A549 (cell line): ENCODE data around the gene ZNF212. TPM values are rescaled to one million over a fixed set of nuclear protein-coding genes. Genes with fewer than 3 reads are reported as not detected.

ENCODE experiments used
- ATAC-seq, 2 experiments: fragments of 200-7000 bp in 1 of 2; fragments of >200 bp in 1 of 2; cut with Nextera tagmentation in 1 of 2; cut with Tn5 transposase in 1 of 2; 3 replicates each; pipeline versions ENCODE4 v1.8.0 to v1.9.1; 2018 to 2020; ENCODE audit warnings: mild to moderate bottlenecking in 1 of 2, moderate library complexity in 1 of 2
- CTCF ChIA-PET: fragments of 300-600 bp; sonication (Branson Sonifier 250); formaldehyde crosslinking; extraction: SDS; loops from one replicate; lab custom pipeline; 2021; ENCODE audit warnings: antibody characterized with exemption, inconsistent platforms; lab: Yijun Ruan, JAX
- POLR2A ChIA-PET: fragments of 350-600 bp; formaldehyde crosslinking; extraction: SDS; loops from one replicate; lab custom pipeline; 2021; ENCODE audit warnings: antibody characterized with exemption, inconsistent platforms; lab: Yijun Ruan, JAX
- DNase-seq, 2 experiments: peaks; one replicate each; pipeline versions ENCODE4 v3.0.0 to v3.0.0-alpha.2; 2011 to 2016; ENCODE audit warnings: low read depth in 1 of 2, low spot score in 1 of 2
- FAIRE-seq: peaks from 2 replicates; lab custom pipeline; 2011; peaks lifted over from hg19 to GRCh38; lab: Jason Lieb, UNC
- H3K27ac ChIP-seq, 2 experiments: fragments of >200 bp; sonication (Bioruptor Twin); formaldehyde crosslinking; 3 replicates each; pipeline ENCODE4 v1.5.1; 2016 to 2017
- H3K4me1 ChIP-seq: fragments of >200 bp; sonication (Bioruptor Twin); formaldehyde crosslinking; 3 replicates; pipeline ENCODE4 v1.6.1; 2016
- H3K4me2 ChIP-seq: fragments of >200 bp; sonication (Bioruptor Twin); formaldehyde crosslinking; 3 replicates; pipeline ENCODE4 v1.6.1; 2016
- H3K4me3 ChIP-seq: fragments of >200 bp; sonication (Bioruptor Twin); formaldehyde crosslinking; 3 replicates; pipeline ENCODE4 v1.5.1; 2016
- H3K9me3 ChIP-seq: fragments of >200 bp; sonication (Bioruptor Twin); formaldehyde crosslinking; 3 replicates; pipeline ENCODE4 v1.6.1; 2016
- BHLHE40 ChIP-seq: IDR thresholded peaks from 2 replicates; pipeline ENCODE4 v1.6.1; 2012; ENCODE audit warnings: low read depth, low read length, inconsistent platforms
- CHD2 ChIP-seq: fragments of 150-350 bp; IDR thresholded peaks from 2 replicates; pipeline ENCODE4 v1.6.1; 2014; ENCODE audit warnings: low read length; ENCODE audit not compliant: partially characterized antibody
- ESRRA ChIP-seq: fragments of 150-350 bp; IDR thresholded peaks from 2 replicates; pipeline ENCODE4 v1.6.1; 2014; ENCODE audit warnings: mild to moderate bottlenecking, low read length, borderline replicate concordance
- HEYL ChIP-seq: fragments of 250-450 bp; sonication (Bioruptor Pico); IDR thresholded peaks from 2 replicates; pipeline ENCODE4 v1.8.0; 2021; ENCODE audit warnings: mild to moderate bottlenecking, moderate library complexity
- HOXA7 ChIP-seq: fragments of 250-450 bp; sonication (Bioruptor Pico); IDR thresholded peaks from 2 replicates; pipeline ENCODE4 v1.5.0; 2020; ENCODE audit warnings: mild to moderate bottlenecking, moderate library complexity
- HOXB13 ChIP-seq: fragments of 250-450 bp; sonication (Bioruptor Pico); IDR thresholded peaks from 2 replicates; pipeline ENCODE4 v1.5.0; 2020; ENCODE audit warnings: low read depth, mild to moderate bottlenecking, moderate library complexity
- HOXB5 ChIP-seq: fragments of 250-450 bp; sonication (Bioruptor Pico); IDR thresholded peaks from 2 replicates; pipeline ENCODE4 v1.5.0; 2020; ENCODE audit warnings: mild to moderate bottlenecking, moderate library complexity
- JUN ChIP-seq, 2 experiments: fragments of >200 bp; sonication (Bioruptor Twin); formaldehyde crosslinking; IDR thresholded peaks; 2 replicates in 1 of 2; 3 replicates in 1 of 2; pipeline ENCODE4 v1.6.1; 2016 to 2017
- JUNB ChIP-seq: fragments of >200 bp; sonication (Bioruptor Twin); formaldehyde crosslinking; IDR thresholded peaks from 2 replicates; pipeline ENCODE4 v1.6.1; 2016
- KDM1A ChIP-seq: fragments of 200-600 bp; sonication (generic); IDR thresholded peaks from 2 replicates; pipeline ENCODE4 v1.6.1; 2016; ENCODE audit warnings: low read depth, mild to moderate bottlenecking
- PHF8 ChIP-seq: fragments of 200-600 bp; sonication (generic); IDR thresholded peaks from 2 replicates; pipeline ENCODE4 v1.6.1; 2016; ENCODE audit warnings: low read depth, mild to moderate bottlenecking, antibody characterized with exemption, moderate library complexity, borderline replicate concordance
- RARB ChIP-seq: fragments of 250-450 bp; sonication (Bioruptor Pico); IDR thresholded peaks from 2 replicates; pipeline ENCODE4 v1.8.0; 2021; ENCODE audit warnings: mild to moderate bottlenecking, moderate library complexity
- RFX5 ChIP-seq: fragments of 450-650 bp; IDR thresholded peaks from 2 replicates; pipeline ENCODE4 v1.7.1; 2014; ENCODE audit warnings: antibody characterized with exemption, mild to moderate bottlenecking, moderate library complexity
- SREBF2 ChIP-seq: fragments of 450-650 bp; IDR thresholded peaks from 2 replicates; pipeline ENCODE4 v1.6.1; 2014; ENCODE audit warnings: mild to moderate bottlenecking, moderate library complexity
- TP53 ChIP-seq: fragments of 250-450 bp; sonication (Bioruptor Pico); IDR thresholded peaks from 2 replicates; pipeline ENCODE4 v1.5.0; 2021; ENCODE audit warnings: mild to moderate bottlenecking, moderate library complexity
- ZC3H11A ChIP-seq: fragments of 450-650 bp; IDR thresholded peaks from 2 replicates; pipeline ENCODE4 v1.6.1; 2014; ENCODE audit warnings: antibody characterized with exemption, mild to moderate bottlenecking
- WGBS: methylation state at CpG from one replicate; pipeline ENCODE4 v1.1.6; 2017; ENCODE audit errors: missing lambda C conversion rate; 5-methylcytosine and 5-hydroxymethylcytosine counted together
- polyA plus RNA-seq, 4 experiments: library from polyadenylated mRNA; depleted of rRNA in 3 of 4; stranded (reverse); fragments of >200 nt; fragmentation: RNase III in 1 of 4; extraction: RNeasy Plus Mini Kit Qiagen cat#74134 plus additional on column Dnase treatment in 1 of 4; gene quantifications; 2 replicates in 3 of 4; 3 replicates in 1 of 4; pipeline ENCODE4 v1.2.3, GENCODE V29; 2011 to 2017
- TF ChIP-seq, protein P1 (sequence below): IDR thresholded peaks from 2 replicates; pipeline ENCODE4 v1.6.1; 2012
- TF ChIP-seq, protein P2 (sequence below): fragments of >200 bp; sonication (Bioruptor Twin); formaldehyde crosslinking; IDR thresholded peaks from 2 replicates; pipeline ENCODE4 v1.6.1; 2016
- TF ChIP-seq, protein P3 (sequence below): IDR thresholded peaks from 2 replicates; pipeline ENCODE4 v1.6.1; 2012
- TF ChIP-seq, protein P4 (sequence below): fragments of 250-450 bp; sonication (Bioruptor Pico); IDR thresholded peaks from 2 replicates; pipeline ENCODE4 v1.5.0; 2020; ENCODE audit warnings: low read depth, mild to moderate bottlenecking, moderate library complexity
- TF ChIP-seq, protein P5 (sequence below): fragments of 150-350 bp; IDR thresholded peaks from 2 replicates; pipeline ENCODE4 v1.6.1; 2014; ENCODE audit warnings: low read depth, mild to moderate bottlenecking, low read length

The ZNF212 gene
- polyA plus RNA-seq, 2 of the 4 experiments (the other 2 are of a cell fraction), result 5.5 to 7.9 TPM

DNA sequence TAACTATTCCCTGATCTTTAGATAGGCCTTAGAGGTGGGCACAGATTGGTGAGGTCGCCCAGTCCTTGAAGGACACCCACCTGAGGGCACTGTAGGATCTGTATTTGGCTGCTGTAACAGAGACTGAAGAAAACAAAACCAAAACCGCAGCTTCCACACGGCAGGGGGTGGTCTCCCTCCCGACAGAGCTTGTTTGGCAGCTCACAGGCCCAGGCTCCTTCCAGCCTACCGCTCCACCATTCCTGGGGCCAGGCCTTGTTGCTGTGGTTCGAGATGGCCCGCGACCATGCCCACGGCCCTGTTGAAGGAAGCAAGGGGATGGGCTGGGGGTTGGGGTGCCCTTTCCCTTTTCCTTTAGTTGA, 53.0 kb downstream of the ZNF212 start:
- no peaks in the 10 kb centered on the region for H3K9me3 ChIP-seq
- no peak overlapping the region for H3K27ac ChIP-seq
- no peak for TF ChIP-seq TP53 (CRISPR knock-in tag)
- TF ChIP-seq PHF8, result no peak
- TF ChIP-seq, protein P1, sequence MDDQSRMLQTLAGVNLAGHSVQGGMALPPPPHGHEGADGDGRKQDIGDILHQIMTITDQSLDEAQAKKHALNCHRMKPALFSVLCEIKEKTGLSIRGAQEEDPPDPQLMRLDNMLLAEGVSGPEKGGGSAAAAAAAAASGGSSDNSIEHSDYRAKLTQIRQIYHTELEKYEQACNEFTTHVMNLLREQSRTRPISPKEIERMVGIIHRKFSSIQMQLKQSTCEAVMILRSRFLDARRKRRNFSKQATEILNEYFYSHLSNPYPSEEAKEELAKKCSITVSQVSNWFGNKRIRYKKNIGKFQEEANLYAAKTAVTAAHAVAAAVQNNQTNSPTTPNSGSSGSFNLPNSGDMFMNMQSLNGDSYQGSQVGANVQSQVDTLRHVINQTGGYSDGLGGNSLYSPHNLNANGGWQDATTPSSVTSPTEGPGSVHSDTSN, result no peak
- TF ChIP-seq RFX5, result no peak
- TF ChIP-seq, all 56 proteins: peak for 0
- POLR2A ChIA-PET, result no interaction called here
- FAIRE-seq (no peak), DNase-seq (no peak), ATAC-seq (no peak)
- Histone ChIP-seq H3K4me3 (no peak overlapping the region), H3K4me1 (no peaks in the 10 kb centered on the region), H3K4me2 (no peak overlapping the region)
- WGBS, result 78% methylated on average over 9 of the region's 9 CpGs
- CTCF ChIA-PET, result interaction anchor here (1.4 to 2.6 kb wide), 3 partner anchors 18 to 79 kb away, joined by 3 to 9 read pairs (median 8); partner anchors contain the start of gene ZNF783

DNA sequence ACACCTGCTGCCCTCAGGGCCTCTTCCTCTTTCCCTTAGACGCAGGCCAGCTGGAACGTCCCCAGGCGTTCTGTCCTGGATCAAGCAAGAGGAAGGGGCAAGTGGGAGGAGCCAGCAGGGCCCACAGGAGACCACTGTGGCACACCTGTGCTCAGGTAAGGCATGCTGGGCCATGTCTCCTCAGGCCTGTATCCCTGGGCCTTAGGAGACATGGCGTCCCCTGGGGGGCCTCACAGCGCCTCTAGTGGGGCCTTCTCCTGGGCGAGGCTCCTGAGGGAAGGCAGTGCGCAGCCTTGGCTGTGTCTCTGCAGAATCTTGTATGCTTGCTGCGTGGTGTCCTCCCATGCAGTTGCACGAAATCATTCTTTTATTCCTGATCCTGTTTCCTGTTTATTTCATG, 53.9 kb downstream of the ZNF212 start:
- ATAC-seq (no peak), FAIRE-seq (no peak), DNase-seq (no peak)
- ChIA-PET POLR2A (no interaction called here), CTCF (interaction anchor here (1.9 to 2.6 kb wide), 2 partner anchors 17 to 32 kb away, joined by 8 to 9 read pairs; partner anchors contain the start of gene ZNF783)
- 81% methylated on average over 9 of the region's 9 CpGs for WGBS
- TF ChIP-seq, protein P2, sequence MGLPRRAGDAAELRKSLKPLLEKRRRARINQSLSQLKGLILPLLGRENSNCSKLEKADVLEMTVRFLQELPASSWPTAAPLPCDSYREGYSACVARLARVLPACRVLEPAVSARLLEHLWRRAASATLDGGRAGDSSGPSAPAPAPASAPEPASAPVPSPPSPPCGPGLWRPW, result no peak
- TF ChIP-seq BHLHE40 (no peak), ESRRA (no peak), TP53 (CRISPR knock-in tag) (no peak), CHD2 (no peak), RARB (CRISPR knock-in tag) (no peak)
- TF ChIP-seq, protein P3, sequence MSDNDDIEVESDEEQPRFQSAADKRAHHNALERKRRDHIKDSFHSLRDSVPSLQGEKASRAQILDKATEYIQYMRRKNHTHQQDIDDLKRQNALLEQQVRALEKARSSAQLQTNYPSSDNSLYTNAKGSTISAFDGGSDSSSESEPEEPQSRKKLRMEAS, result no peak
- H3K4me2 ChIP-seq, result no peak overlapping the region
- H3K4me3 ChIP-seq, result no peak overlapping the region
- no peak overlapping the region for H3K27ac ChIP-seq
- no peaks in the 10 kb centered on the region for H3K9me3 ChIP-seq
- no peaks in the 10 kb centered on the region for H3K4me1 ChIP-seq

DNA sequence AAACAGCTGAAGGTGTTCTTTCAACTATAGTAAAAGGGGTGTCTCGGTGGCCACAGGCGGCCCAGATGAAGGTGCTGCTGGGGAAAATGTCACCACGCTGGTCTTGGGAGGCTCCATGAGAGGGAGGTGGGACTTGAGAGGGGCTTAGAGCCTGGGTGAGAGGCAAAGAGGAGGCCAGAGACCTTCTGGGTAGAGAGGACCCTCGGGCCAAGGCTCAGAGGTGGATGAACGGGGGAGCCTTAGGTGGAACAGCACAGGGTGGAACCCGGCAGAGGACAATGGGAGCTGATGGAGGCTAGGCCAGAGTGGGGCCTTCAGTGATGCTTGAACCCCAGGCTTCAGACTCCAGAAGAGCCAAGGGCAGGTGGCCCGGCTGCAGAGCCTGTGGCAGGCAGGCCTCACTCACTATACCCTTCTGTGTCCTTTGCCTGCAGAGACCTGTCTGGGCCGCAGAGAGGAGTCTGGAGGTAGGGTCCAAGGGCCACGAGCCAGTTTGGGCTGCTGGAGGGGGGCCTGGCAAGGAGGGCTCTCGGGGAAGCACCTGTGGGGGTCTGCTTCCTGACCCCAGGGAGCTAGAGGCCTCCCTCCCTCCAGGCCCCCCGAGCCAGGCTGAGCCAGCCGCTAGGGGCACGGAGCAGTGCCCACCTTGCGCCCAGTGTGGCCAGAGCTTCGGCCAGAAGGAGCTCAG, 54.6 kb downstream of the ZNF212 start:
- 83% methylated on average over 15 of the region's 15 CpGs for WGBS
- ATAC-seq, result no peak
- CTCF ChIA-PET, result interaction anchor here (1.9 to 2.6 kb wide), 2 partner anchors 16 to 32 kb away, joined by 8 to 9 read pairs; partner anchors contain the start of gene ZNF783
- POLR2A ChIA-PET, result no interaction called here
- Histone ChIP-seq H3K4me2 (no peak overlapping the region), H3K9me3 (no peaks in the 10 kb centered on the region), H3K4me3 (no peak overlapping the region), H3K4me1 (no peaks in the 10 kb centered on the region), H3K27ac (no peak overlapping the region)
- DNase-seq, result no peak
- no peak for TF ChIP-seq SREBF2
- TF ChIP-seq HOXB13 (CRISPR knock-in tag), result no peak
- TF ChIP-seq HOXA7 (CRISPR knock-in tag), result no peak
- TF ChIP-seq JUN (IDR thresholded peaks at IDR 0.05), result no peak
- TF ChIP-seq ZC3H11A, result no peak
- TF ChIP-seq HEYL (CRISPR knock-in tag), result no peak
- TF ChIP-seq, protein P4, sequence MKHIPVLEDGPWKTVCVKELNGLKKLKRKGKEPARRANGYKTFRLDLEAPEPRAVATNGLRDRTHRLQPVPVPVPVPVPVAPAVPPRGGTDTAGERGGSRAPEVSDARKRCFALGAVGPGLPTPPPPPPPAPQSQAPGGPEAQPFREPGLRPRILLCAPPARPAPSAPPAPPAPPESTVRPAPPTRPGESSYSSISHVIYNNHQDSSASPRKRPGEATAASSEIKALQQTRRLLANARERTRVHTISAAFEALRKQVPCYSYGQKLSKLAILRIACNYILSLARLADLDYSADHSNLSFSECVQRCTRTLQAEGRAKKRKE (CRISPR knock-in tag), result no peak
- TF ChIP-seq JUNB, result no peak
- no peak for TF ChIP-seq KDM1A
- TF ChIP-seq, protein P5, sequence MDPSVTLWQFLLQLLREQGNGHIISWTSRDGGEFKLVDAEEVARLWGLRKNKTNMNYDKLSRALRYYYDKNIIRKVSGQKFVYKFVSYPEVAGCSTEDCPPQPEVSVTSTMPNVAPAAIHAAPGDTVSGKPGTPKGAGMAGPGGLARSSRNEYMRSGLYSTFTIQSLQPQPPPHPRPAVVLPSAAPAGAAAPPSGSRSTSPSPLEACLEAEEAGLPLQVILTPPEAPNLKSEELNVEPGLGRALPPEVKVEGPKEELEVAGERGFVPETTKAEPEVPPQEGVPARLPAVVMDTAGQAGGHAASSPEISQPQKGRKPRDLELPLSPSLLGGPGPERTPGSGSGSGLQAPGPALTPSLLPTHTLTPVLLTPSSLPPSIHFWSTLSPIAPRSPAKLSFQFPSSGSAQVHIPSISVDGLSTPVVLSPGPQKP, result no peak
- no peak for TF ChIP-seq ESRRA
- TF ChIP-seq PHF8, result no peak
- no peak for TF ChIP-seq HOXB5 (CRISPR knock-in tag)
- no peak for TF ChIP-seq TP53 (CRISPR knock-in tag)
- TF ChIP-seq, all 56 proteins: peak for 0
- FAIRE-seq, result no peak
